ENCODE results near the gene RECQL5. TPM values are rescaled to one million over a fixed set of nuclear protein-coding genes. Genes with fewer than 3 reads are reported as not detected.

RECQL5 gene
- total RNA-seq, 4 donors from 2014 or later, result 25.1 to 129 (median 80.3) TPM

DNA sequence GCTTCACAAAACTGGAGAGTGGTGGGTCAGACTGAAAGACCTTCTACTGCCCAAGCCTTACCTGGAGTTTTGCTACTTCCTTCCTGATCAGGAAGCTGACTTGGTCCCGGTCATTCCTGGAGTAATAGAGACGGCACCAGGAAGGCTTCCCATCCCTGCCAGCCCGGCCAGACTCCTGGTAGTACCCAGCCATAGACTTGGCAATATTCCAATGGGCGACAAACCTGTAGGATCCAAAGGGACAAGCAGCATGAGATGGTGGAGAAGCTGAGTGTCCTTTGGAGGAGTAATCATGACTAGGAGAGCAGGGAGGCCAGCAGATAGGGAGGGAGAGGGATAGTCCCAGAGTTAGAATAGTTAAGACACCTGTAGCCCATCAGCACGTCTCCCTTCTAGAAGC, 8.7 kb downstream of the RECQL5 start:
- TF ChIP-seq POLR2AphosphoS5 (IDR thresholded peaks at IDR 0.05), result no peak
- no peak for TF ChIP-seq EP300 (IDR thresholded peaks at IDR 0.05; ENCODE audit: low read depth)
- no peak for TF ChIP-seq POLR2A (IDR thresholded peaks at IDR 0.05)
- TF ChIP-seq, protein P1, sequence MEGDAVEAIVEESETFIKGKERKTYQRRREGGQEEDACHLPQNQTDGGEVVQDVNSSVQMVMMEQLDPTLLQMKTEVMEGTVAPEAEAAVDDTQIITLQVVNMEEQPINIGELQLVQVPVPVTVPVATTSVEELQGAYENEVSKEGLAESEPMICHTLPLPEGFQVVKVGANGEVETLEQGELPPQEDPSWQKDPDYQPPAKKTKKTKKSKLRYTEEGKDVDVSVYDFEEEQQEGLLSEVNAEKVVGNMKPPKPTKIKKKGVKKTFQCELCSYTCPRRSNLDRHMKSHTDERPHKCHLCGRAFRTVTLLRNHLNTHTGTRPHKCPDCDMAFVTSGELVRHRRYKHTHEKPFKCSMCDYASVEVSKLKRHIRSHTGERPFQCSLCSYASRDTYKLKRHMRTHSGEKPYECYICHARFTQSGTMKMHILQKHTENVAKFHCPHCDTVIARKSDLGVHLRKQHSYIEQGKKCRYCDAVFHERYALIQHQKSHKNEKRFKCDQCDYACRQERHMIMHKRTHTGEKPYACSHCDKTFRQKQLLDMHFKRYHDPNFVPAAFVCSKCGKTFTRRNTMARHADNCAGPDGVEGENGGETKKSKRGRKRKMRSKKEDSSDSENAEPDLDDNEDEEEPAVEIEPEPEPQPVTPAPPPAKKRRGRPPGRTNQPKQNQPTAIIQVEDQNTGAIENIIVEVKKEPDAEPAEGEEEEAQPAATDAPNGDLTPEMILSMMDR (IDR thresholded peaks at IDR 0.05), result no peak
- H3K9me3 ChIP-seq, result no peaks in the 10 kb centered on the region
- H3K4me3 ChIP-seq, result no peak overlapping the region
- in situ Hi-C loops (cut with MboI; ENCODE audit: low pct_ligation_motif_present in 1 of 4, low pct_unique_long_range_greater_than_20kb in 1 of 4, low sequenced_read_pairs in 3 of 4), result no loop called here
- no peaks in the 10 kb centered on the region for H3K27me3 ChIP-seq
- intact Hi-C loops (cut with DNase I; ENCODE audit: low total_unique reads), result no loop called here
- 77 to 88% methylated on average over 2 to 5 of the region's 5 CpGs for whole genome bisulfite sequencing, 2 donors (ENCODE audit: low coverage in 1 of 2)
- DNase-seq, result no peak
- no peak overlapping the region for H3K27ac ChIP-seq
- no peaks in the 10 kb centered on the region for H3K4me1 ChIP-seq
- peaks cover 0 to 44% (median 7%) of the 10 kb centered on the region in 4 donors for H3K36me3 ChIP-seq

DNA sequence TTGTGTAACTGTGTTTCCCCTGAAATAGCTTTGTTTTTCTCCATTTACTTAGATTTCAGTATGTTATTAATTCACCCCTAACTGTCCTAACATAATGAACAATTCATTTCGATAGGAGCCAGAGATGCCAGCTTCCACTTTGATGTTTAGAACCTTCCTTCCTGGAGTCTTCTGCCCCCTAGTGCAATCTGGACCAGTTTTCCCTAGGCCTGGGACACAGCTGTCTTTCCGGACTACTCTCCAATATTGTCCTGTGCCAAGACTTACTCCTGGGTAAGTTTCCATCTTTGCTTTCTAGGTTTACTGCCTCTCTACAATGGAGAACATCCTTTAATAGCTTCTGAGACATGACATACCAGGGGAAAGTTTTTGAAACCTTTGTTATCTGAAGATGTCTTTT, 12.8 kb downstream of the RECQL5 start:
- peaks cover 0 to 26% (median 0%) of the 10 kb centered on the region in 4 donors for H3K36me3 ChIP-seq
- no peak overlapping the region for H3K4me3 ChIP-seq
- in situ Hi-C loops (cut with MboI; ENCODE audit: low pct_ligation_motif_present in 1 of 4, low pct_unique_long_range_greater_than_20kb in 1 of 4, low sequenced_read_pairs in 3 of 4), result no loop called here

DNA sequence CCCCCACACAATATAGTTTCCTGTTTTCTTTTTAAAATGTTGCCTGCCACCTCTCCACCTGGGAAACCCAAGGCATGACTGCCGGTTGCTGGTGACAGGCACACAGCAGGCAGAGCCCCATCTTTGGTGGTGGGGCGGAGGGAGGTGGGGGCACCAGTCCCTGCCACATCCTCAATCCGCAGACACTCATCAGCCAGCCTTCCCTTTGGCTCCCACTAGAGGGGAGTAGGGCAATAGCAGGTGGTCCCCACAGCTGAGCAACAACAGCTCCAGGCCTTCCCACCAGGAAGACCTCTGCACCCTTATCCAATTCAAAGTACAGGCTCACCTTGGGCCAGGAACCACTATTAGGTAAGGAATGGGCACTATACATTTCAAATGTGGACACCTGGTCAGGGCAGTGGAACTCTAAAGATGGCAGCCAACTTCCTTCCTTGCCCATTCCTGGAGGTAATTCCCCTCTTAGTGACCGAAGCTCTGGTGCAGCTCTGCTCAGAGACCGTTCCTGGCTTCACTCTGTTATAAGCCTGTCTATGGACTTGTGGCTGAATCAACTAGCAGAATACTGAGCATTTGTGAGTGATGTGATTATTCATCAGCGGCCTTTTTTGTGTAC, 13.9 kb downstream of the RECQL5 start:
- no peak for DNase-seq
- Histone ChIP-seq H3K9me3 (no peaks in the 10 kb centered on the region), H3K27me3 (no peaks in the 10 kb centered on the region), H3K36me3 (peaks cover 0 to 25% (median 0%) of the 10 kb centered on the region in 4 donors), H3K27ac (no peak overlapping the region), H3K4me3 (no peak overlapping the region), H3K4me1 (peaks cover 0 to 7% (median 0%) of the 10 kb centered on the region in 4 donors)
- intact Hi-C loops (cut with DNase I; ENCODE audit: low total_unique reads), result no loop called here
- in situ Hi-C loops (cut with MboI; ENCODE audit: low pct_ligation_motif_present in 1 of 4, low pct_unique_long_range_greater_than_20kb in 1 of 4, low sequenced_read_pairs in 3 of 4), result no loop called here
- 76 to 100% methylated on average over 1 to 6 of the region's 6 CpGs for WGBS, 2 donors (ENCODE audit: low coverage in 1 of 2)
- TF ChIP-seq POLR2A (IDR thresholded peaks at IDR 0.05), result no peak
- TF ChIP-seq, protein P1 (IDR thresholded peaks at IDR 0.05), result peak; percentile 38 to 60 (median 49)

More for the DNA sequence above, 12.8 kb downstream of the RECQL5 start:
- 36 to 55% methylated on average over 2 of the region's 2 CpGs for WGBS, 2 donors (ENCODE audit: low coverage in 1 of 2)
- Histone ChIP-seq H3K9me3 (no peaks in the 10 kb centered on the region), H3K27me3 (no peaks in the 10 kb centered on the region), H3K27ac (no peak overlapping the region), H3K4me1 (peaks cover 0 to 7% (median 0%) of the 10 kb centered on the region in 4 donors)
- intact Hi-C loops (cut with DNase I; ENCODE audit: low total_unique reads), result no loop called here
- TF ChIP-seq, protein P1 (IDR thresholded peaks at IDR 0.05), result peak in 1 of 5 experiments; percentile 24
- no peak for TF ChIP-seq POLR2AphosphoS5 (IDR thresholded peaks at IDR 0.05)
- no peak for DNase-seq

DNA sequence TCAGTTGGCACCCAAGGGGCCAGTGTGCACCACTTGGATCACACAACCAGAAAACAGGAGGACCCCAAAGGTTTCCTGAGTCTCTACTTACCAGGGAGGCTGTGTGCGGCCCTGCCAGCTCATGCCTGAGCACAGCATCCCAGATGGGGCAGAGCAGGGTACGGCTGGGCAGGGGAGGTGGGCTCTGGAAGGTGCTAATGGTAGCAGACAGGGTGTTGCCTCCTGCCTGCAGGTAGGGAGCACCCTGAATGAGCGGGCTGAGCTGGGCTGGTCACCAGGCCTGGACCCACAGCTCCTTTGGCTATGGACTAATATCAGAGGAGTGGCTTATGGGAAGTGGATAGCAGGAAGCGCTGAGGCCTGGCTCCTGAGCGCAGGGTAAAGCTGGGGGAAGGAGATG, 14.6 kb downstream of the RECQL5 start:
- H3K36me3 ChIP-seq, result peaks cover 0 to 18% (median 0%) of the 10 kb centered on the region in 4 donors

More for the DNA sequence above, 14.6 kb downstream of the RECQL5 start:
- Histone ChIP-seq H3K4me3 (no peak overlapping the region), H3K27ac (no peak overlapping the region), H3K4me1 (peaks cover 0 to 7% (median 0%) of the 10 kb centered on the region in 4 donors), H3K27me3 (no peaks in the 10 kb centered on the region), H3K9me3 (no peaks in the 10 kb centered on the region)
- DNase-seq, result no peak
- TF ChIP-seq, protein P1 (IDR thresholded peaks at IDR 0.05), result no peak
- TF ChIP-seq POLR2A (IDR thresholded peaks at IDR 0.05) (no peak), POLR2AphosphoS5 (IDR thresholded peaks at IDR 0.05) (no peak), EP300 (IDR thresholded peaks at IDR 0.05; ENCODE audit: low read depth) (no peak)
- 98% methylated on average over 5 of the region's 5 CpGs; no CpG with 5 or more reads in 1 of the 2 donors for WGBS, 2 donors (ENCODE audit: low coverage in 1 of 2)
- in situ Hi-C loops (cut with MboI; ENCODE audit: low pct_ligation_motif_present in 1 of 4, low pct_unique_long_range_greater_than_20kb in 1 of 4, low sequenced_read_pairs in 3 of 4) (no loop called here), intact Hi-C loops (cut with DNase I; ENCODE audit: low total_unique reads) (no loop called here)
